ENCODE results near the gene RNF213. TPM values are rescaled to one million over a fixed set of nuclear protein-coding genes. Genes with fewer than 3 reads are reported as not detected.

The RNF213 gene
- polyA plus RNA-seq, 1 of the 3 experiments (the other 2 are of a cell fraction) = 57.5 TPM

- Histone ChIP-seq H3F3A (replicated peaks; ENCODE audit: insufficient read depth) (peaks cover 15% of the 10 kb centered on the region), H3K4me2 (peak overlapping the region; percentile 86; the same call in 1 of the 2 replicates), H3K9ac (no peak overlapping the region), H3K4me1 (ENCODE audit: control insufficient read depth in 1 of 2, insufficient read depth in 2 of 2, low read depth in 1 of 2, low read length in 1 of 2) (peaks cover 24 to 34% of the 10 kb centered on the region in 2 experiments; a peak in 3 of 4 replicates), H3K36me3 (replicated peaks in 1 of 2; ENCODE audit: control insufficient read depth in 1 of 2, insufficient read depth in 2 of 2, low read length in 1 of 2) (peaks cover 13 to 25% of the 10 kb centered on the region in 2 experiments), H4K20me1 (ENCODE audit: insufficient read depth) (no peaks in the 10 kb centered on the region), H3K9me3 (no peaks in the 10 kb centered on the region), H3K79me2 (ENCODE audit: insufficient read depth) (peaks cover 40% of the 10 kb centered on the region), H3K27ac (ENCODE audit: low read depth in 2 of 2, low read length in 1 of 2) (peak overlapping the region in 1 of 2 experiments; percentile 36; a peak in 1 of 4 replicates), H2AFZ (ENCODE audit: low read depth) (no peak overlapping the region), H3K4me3 (ENCODE audit: low read depth in 2 of 2, low read length in 1 of 2) (no peak overlapping the region), H3K27me3 (ENCODE audit: insufficient read depth) (no peaks in the 10 kb centered on the region), H3K9me2 (no peaks in the 10 kb centered on the region)
- TF ChIP-seq, protein P1, sequence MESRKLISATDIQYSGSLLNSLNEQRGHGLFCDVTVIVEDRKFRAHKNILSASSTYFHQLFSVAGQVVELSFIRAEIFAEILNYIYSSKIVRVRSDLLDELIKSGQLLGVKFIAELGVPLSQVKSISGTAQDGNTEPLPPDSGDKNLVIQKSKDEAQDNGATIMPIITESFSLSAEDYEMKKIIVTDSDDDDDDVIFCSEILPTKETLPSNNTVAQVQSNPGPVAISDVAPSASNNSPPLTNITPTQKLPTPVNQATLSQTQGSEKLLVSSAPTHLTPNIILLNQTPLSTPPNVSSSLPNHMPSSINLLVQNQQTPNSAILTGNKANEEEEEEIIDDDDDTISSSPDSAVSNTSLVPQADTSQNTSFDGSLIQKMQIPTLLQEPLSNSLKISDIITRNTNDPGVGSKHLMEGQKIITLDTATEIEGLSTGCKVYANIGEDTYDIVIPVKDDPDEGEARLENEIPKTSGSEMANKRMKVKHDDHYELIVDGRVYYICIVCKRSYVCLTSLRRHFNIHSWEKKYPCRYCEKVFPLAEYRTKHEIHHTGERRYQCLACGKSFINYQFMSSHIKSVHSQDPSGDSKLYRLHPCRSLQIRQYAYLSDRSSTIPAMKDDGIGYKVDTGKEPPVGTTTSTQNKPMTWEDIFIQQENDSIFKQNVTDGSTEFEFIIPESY (IDR thresholded peaks at IDR 0.05; ENCODE audit: borderline replicate concordance, low read depth) = no peak
- TF ChIP-seq USF1 (IDR thresholded peaks at IDR 0.05; ENCODE audit: borderline replicate concordance, low read depth) = peak; percentile 76; the same call in 1 of the 2 replicates
- no peak for TF ChIP-seq SMC3 (IDR thresholded peaks at IDR 0.05; ENCODE audit: low read depth, low read length)
- TF ChIP-seq, protein P2, sequence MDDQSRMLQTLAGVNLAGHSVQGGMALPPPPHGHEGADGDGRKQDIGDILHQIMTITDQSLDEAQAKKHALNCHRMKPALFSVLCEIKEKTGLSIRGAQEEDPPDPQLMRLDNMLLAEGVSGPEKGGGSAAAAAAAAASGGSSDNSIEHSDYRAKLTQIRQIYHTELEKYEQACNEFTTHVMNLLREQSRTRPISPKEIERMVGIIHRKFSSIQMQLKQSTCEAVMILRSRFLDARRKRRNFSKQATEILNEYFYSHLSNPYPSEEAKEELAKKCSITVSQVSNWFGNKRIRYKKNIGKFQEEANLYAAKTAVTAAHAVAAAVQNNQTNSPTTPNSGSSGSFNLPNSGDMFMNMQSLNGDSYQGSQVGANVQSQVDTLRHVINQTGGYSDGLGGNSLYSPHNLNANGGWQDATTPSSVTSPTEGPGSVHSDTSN (IDR thresholded peaks at IDR 0.05) = no peak
- no peak for TF ChIP-seq NRF1 (IDR thresholded peaks at IDR 0.05; ENCODE audit: low read depth, low read length)
- POLR2A ChIA-PET = interaction anchor here (0.9 kb wide), 1 partner anchor 118 kb away, joined by 3 read pairs; no protein-coding TSS in a partner anchor
- CTCF ChIA-PET = interaction anchor here (0.8 to 1.7 kb wide), 4 partner anchors 10 to 162 kb away, joined by 3 to 5 read pairs (median 4); partner anchors contain the start of gene GAA
- 95% methylated on average over 18 of the region's 19 CpGs for WGBS (ENCODE audit: low lambda C conversion rate)
- peak; percentile 70 for DNase-seq
These were observed 2.9 kb downstream of the RNF213 start for GRCh38 chr17:80263253-80264204.

GRCh38 chr17:80264205-80265075 is 3.8 kb downstream of the RNF213 start:
- H2AFZ ChIP-seq (ENCODE audit: low read depth) = no peak overlapping the region
- H3K36me3 ChIP-seq (replicated peaks in 1 of 2; ENCODE audit: control insufficient read depth in 1 of 2, insufficient read depth in 2 of 2, low read length in 1 of 2) = peaks cover 20 to 29% of the 10 kb centered on the region in 2 experiments
- peaks cover 40% of the 10 kb centered on the region for H3K79me2 ChIP-seq (ENCODE audit: insufficient read depth)
- peaks cover 24 to 31% of the 10 kb centered on the region in 2 experiments; a peak in 3 of 4 replicates for H3K4me1 ChIP-seq (ENCODE audit: control insufficient read depth in 1 of 2, insufficient read depth in 2 of 2, low read depth in 1 of 2, low read length in 1 of 2)
- no peak for TF ChIP-seq NRF1 (IDR thresholded peaks at IDR 0.05; ENCODE audit: low read depth, low read length)
- no peak for TF ChIP-seq MXI1 (IDR thresholded peaks at IDR 0.05; ENCODE audit: low read depth, low read length)
- no peak for TF ChIP-seq MEF2A (IDR thresholded peaks at IDR 0.05; ENCODE audit: borderline replicate concordance, low read depth)
- TF ChIP-seq SIN3A (IDR thresholded peaks at IDR 0.05; ENCODE audit: borderline replicate concordance, low read depth, low read length) = no peak
- no peak for TF ChIP-seq GABPA (IDR thresholded peaks at IDR 0.05; ENCODE audit: low read depth)
- TF ChIP-seq, protein P3, sequence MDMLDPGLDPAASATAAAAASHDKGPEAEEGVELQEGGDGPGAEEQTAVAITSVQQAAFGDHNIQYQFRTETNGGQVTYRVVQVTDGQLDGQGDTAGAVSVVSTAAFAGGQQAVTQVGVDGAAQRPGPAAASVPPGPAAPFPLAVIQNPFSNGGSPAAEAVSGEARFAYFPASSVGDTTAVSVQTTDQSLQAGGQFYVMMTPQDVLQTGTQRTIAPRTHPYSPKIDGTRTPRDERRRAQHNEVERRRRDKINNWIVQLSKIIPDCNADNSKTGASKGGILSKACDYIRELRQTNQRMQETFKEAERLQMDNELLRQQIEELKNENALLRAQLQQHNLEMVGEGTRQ (IDR thresholded peaks at IDR 0.05; ENCODE audit: borderline replicate concordance, low read depth, low read length) = no peak
- TF ChIP-seq EZH2phosphoT487 (IDR thresholded peaks at IDR 0.05; ENCODE audit: borderline replicate concordance, low read depth) = no peak
- no peak for TF ChIP-seq RXRA (IDR thresholded peaks at IDR 0.05; ENCODE audit: borderline replicate concordance, low read depth)
- TF ChIP-seq JUND (IDR thresholded peaks at IDR 0.05) = no peak
- TF ChIP-seq FOSL2 (IDR thresholded peaks at IDR 0.05; ENCODE audit: borderline replicate concordance, low read depth) = no peak
- no peak for TF ChIP-seq USF1 (IDR thresholded peaks at IDR 0.05; ENCODE audit: borderline replicate concordance, low read depth)
- no peak for TF ChIP-seq TCF12 (IDR thresholded peaks at IDR 0.05)
- no peak for TF ChIP-seq RCOR1 (IDR thresholded peaks at IDR 0.05; ENCODE audit: low read length)
- TF ChIP-seq POLR2AphosphoS5 (IDR thresholded peaks at IDR 0.05; ENCODE audit: low read depth, low read length) = no peak
- no peak for TF ChIP-seq ELF1 (IDR thresholded peaks at IDR 0.05)
- DNase-seq = no peak
- peaks cover 6% of the 10 kb centered on the region for H3F3A ChIP-seq (replicated peaks; ENCODE audit: insufficient read depth)
- no peak overlapping the region for H3K4me3 ChIP-seq (ENCODE audit: low read depth in 2 of 2, low read length in 1 of 2)
- no peak overlapping the region for H3K27ac ChIP-seq (ENCODE audit: low read depth in 2 of 2, low read length in 1 of 2)
- no peak overlapping the region for H3K9ac ChIP-seq
- ChIA-PET CTCF (interaction anchor here (0.8 to 1.0 kb wide), 3 partner anchors 9 to 163 kb away, joined by 3 to 5 read pairs (median 3); partner anchors contain the start of gene GAA), POLR2A (no interaction called here)
- no peaks in the 10 kb centered on the region for H4K20me1 ChIP-seq (ENCODE audit: insufficient read depth)
- H3K9me2 ChIP-seq = no peaks in the 10 kb centered on the region
- H3K27me3 ChIP-seq (ENCODE audit: insufficient read depth) = no peaks in the 10 kb centered on the region
- 96% methylated on average over 19 of the region's 19 CpGs for WGBS (ENCODE audit: low lambda C conversion rate)
- no peak overlapping the region for H3K4me2 ChIP-seq
- H3K9me3 ChIP-seq = no peaks in the 10 kb centered on the region

Data from SK-N-SH (cell line).